22Rv1 (cell line): ENCODE data around the gene MCM9.

Source experiments
- CTCF ChIP-seq: fragments of 450-650 bp; IDR thresholded peaks from 2 replicates; pipeline ENCODE4 v1.5.1; 2017; ENCODE audit warnings: mild to moderate bottlenecking
- ZFX ChIP-seq: fragments of 450-650 bp; IDR thresholded peaks from 2 replicates; pipeline ENCODE4 v1.6.1; 2017; ENCODE audit warnings: antibody characterized with exemption, borderline replicate concordance

- TF ChIP-seq CTCF (no peak), ZFX (no peak)
Measured at GRCh38 chr6:118882314-118882905, 52.5 kb downstream of the MCM9 start.
